Endothelial cell (in vitro differentiated cells): ENCODE data around the gene RPRD1B. TPM values are rescaled to one million over a fixed set of nuclear protein-coding genes. Genes with fewer than 3 reads are reported as not detected.

Source experiments
- DNase-seq: peaks from one replicate; pipeline ENCODE4 v3.0.0; 2021; ENCODE audit warnings: low spot score
- H3K27ac Mint-ChIP-seq: one replicate; pipeline ENCODE4 v1.8.0; 2021; ENCODE audit warnings: mixed read lengths, inconsistent platforms; ENCODE audit not compliant: unreplicated experiment
- H3K27me3 Mint-ChIP-seq: one replicate; pipeline ENCODE4 v1.8.0; 2021; ENCODE audit warnings: mild to moderate bottlenecking, moderate library complexity, mixed read lengths, inconsistent platforms; ENCODE audit not compliant: unreplicated experiment
- H3K36me3 Mint-ChIP-seq: one replicate; pipeline ENCODE4 v1.8.0; 2021; ENCODE audit warnings: mild to moderate bottlenecking, low read depth, mixed read lengths, inconsistent platforms; ENCODE audit not compliant: unreplicated experiment
- H3K4me1 Mint-ChIP-seq: one replicate; pipeline ENCODE4 v1.8.0; 2021; ENCODE audit warnings: mild to moderate bottlenecking, mixed read lengths, inconsistent platforms; ENCODE audit not compliant: unreplicated experiment
- H3K4me3 Mint-ChIP-seq: one replicate; pipeline ENCODE4 v1.8.0; 2021; ENCODE audit warnings: mild to moderate bottlenecking, mixed read lengths, inconsistent platforms; ENCODE audit not compliant: unreplicated experiment
- H3K9me3 Mint-ChIP-seq: one replicate; pipeline ENCODE4 v1.8.0; 2021; ENCODE audit warnings: mixed read lengths, inconsistent platforms; ENCODE audit not compliant: unreplicated experiment
- CTCF ChIP-seq: fragments of 200-600 bp; sonication (generic); IDR thresholded peaks from one replicate; pipeline ENCODE4 v1.5.0; 2021; ENCODE audit warnings: antibody characterized with exemption; ENCODE audit not compliant: unreplicated experiment
- total RNA-seq: library from RNA; stranded (reverse); fragmentation: NEBNext Ultra II Directional; extraction: Animal tissue kit (Norgen Biotek cat#: 25700); gene quantifications from one replicate; pipeline ENCODE4 v1.2.1, GENCODE V29; 2021; ENCODE audit not compliant: unreplicated experiment

Gene RPRD1B
- total RNA-seq, 1 donor from 2014 or later: 24.1 TPM

GRCh38 chr20:38067717-38068365, 34.3 kb downstream of the RPRD1B start:
- H3K9me3 Mint-ChIP-seq: no peaks in the 10 kb centered on the region

GRCh38 chr20:38072898-38073297, 39.4 kb downstream of the RPRD1B start:
- DNase-seq: no peak
- Mint-ChIP-seq H3K27me3 (no peaks in the 10 kb centered on the region), H3K4me3 (no peak overlapping the region), H3K27ac (no peak overlapping the region), H3K9me3 (no peaks in the 10 kb centered on the region), H3K36me3 (peaks cover 42% of the 10 kb centered on the region), H3K4me1 (no peaks in the 10 kb centered on the region)
- TF ChIP-seq CTCF: no peak

More at GRCh38 chr20:38067717-38068365, 34.3 kb downstream of the RPRD1B start:
- Mint-ChIP-seq H3K36me3 (peaks cover 49% of the 10 kb centered on the region), H3K27ac (no peak overlapping the region), H3K27me3 (no peaks in the 10 kb centered on the region), H3K4me3 (no peak overlapping the region), H3K4me1 (peaks cover 8% of the 10 kb centered on the region)
- no peak for TF ChIP-seq CTCF
- DNase-seq: no peak

GRCh38 chr20:38073307-38074071, 39.9 kb downstream of the RPRD1B start:
- Mint-ChIP-seq H3K27me3 (no peaks in the 10 kb centered on the region), H3K4me1 (no peaks in the 10 kb centered on the region), H3K27ac (no peak overlapping the region), H3K9me3 (no peaks in the 10 kb centered on the region), H3K4me3 (no peak overlapping the region), H3K36me3 (peaks cover 46% of the 10 kb centered on the region)
- peak; percentile 60 for DNase-seq
- peak; percentile 72 for TF ChIP-seq CTCF

GRCh38 chr20:38075161-38075998, 41.8 kb downstream of the RPRD1B start:
- Mint-ChIP-seq H3K36me3 (peaks cover 45% of the 10 kb centered on the region), H3K27ac (no peak overlapping the region), H3K4me1 (no peaks in the 10 kb centered on the region), H3K4me3 (no peak overlapping the region), H3K9me3 (no peaks in the 10 kb centered on the region), H3K27me3 (peaks cover 2% of the 10 kb centered on the region)
- DNase-seq: no peak
- TF ChIP-seq CTCF: no peak
